ENCODE results near the gene TRIM2.

DNA sequence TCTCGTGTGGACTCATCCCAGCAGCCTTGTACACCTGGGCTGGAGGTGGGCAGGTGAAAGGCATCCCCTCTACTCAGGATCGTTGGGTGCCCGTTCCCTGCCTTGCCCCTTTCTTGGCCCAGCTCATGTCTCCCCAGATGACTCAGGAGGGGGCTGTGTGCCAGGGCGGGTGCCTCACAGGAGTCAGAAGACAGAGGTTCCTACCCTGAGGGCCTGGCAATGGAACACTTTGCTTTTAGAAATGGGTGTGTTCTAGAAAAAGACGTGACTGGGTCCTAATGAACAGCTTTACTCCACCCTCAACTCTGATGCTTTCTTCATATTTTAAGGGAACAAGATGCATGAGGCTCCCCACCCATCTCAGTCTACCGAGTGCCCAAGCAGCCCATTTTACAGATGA, 22.5 kb upstream of the TRIM2 start:
- TF ChIP-seq, protein P1, sequence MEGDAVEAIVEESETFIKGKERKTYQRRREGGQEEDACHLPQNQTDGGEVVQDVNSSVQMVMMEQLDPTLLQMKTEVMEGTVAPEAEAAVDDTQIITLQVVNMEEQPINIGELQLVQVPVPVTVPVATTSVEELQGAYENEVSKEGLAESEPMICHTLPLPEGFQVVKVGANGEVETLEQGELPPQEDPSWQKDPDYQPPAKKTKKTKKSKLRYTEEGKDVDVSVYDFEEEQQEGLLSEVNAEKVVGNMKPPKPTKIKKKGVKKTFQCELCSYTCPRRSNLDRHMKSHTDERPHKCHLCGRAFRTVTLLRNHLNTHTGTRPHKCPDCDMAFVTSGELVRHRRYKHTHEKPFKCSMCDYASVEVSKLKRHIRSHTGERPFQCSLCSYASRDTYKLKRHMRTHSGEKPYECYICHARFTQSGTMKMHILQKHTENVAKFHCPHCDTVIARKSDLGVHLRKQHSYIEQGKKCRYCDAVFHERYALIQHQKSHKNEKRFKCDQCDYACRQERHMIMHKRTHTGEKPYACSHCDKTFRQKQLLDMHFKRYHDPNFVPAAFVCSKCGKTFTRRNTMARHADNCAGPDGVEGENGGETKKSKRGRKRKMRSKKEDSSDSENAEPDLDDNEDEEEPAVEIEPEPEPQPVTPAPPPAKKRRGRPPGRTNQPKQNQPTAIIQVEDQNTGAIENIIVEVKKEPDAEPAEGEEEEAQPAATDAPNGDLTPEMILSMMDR (IDR thresholded peaks at IDR 0.05), result no peak
- TF ChIP-seq POLR2A (IDR thresholded peaks at IDR 0.05), result no peak
